ENCODE measurements around the gene ACTR1A. TPM values are rescaled to one million over a fixed set of nuclear protein-coding genes. Genes with fewer than 3 reads are reported as not detected.

Gene ACTR1A
- total and polyA plus RNA-seq, 9 of the 15 experiments (the other 6 are each of a cell fraction or from before 2014, with no cell fraction given), result 36.3 to 77.2 (median 49.6) TPM

GRCh38 chr10:102450374-102451104 lies 52.0 kb downstream of the ACTR1A start (continued):
- TF ChIP-seq, protein P1, sequence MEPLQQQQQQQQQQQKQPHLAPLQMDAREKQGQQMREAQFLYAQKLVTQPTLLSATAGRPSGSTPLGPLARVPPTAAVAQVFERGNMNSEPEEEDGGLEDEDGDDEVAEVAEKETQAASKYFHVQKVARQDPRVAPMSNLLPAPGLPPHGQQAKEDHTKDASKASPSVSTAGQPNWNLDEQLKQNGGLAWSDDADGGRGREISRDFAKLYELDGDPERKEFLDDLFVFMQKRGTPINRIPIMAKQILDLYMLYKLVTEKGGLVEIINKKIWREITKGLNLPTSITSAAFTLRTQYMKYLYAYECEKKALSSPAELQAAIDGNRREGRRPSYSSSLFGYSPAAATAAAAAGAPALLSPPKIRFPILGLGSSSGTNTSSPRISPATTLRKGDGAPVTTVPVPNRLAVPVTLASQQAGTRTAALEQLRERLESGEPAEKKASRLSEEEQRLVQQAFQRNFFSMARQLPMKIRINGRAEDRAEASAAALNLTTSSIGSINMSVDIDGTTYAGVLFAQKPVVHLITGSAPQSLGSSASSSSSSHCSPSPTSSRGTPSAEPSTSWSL (CRISPR knock-in tag; IDR thresholded peaks at IDR 0.05; ENCODE audit: borderline replicate concordance), result no peak
- no peak for TF ChIP-seq KLF1 (tag; IDR thresholded peaks at IDR 0.05)
- peak; percentile 81; the same call in 1 of the 2 replicates for TF ChIP-seq E2F1 (CRISPR knock-in tag; IDR thresholded peaks at IDR 0.05)
- TF ChIP-seq U2AF2 (optimal IDR thresholded peaks at IDR 0.05; ENCODE audit: low read depth, low read length), result no peak
- no peak for TF ChIP-seq BDP1 (IDR thresholded peaks at IDR 0.05; ENCODE audit: insufficient read depth, insufficient read length)
- TF ChIP-seq, protein P2, sequence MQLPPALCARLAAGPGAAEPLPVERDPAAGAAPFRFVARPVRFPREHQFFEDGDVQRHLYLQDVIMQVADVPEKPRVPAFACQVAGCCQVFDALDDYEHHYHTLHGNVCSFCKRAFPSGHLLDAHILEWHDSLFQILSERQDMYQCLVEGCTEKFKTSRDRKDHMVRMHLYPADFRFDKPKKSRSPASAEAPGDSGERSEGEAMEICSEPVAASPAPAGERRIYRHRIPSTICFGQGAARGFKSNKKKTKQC (CRISPR knock-in tag; IDR thresholded peaks at IDR 0.05), result no peak
- no peak for TF ChIP-seq ARHGAP35 (IDR thresholded peaks at IDR 0.05; ENCODE audit: partially characterized antibody)
- TF ChIP-seq HNRNPLL (IDR thresholded peaks at IDR 0.05; ENCODE audit: low read depth, low read length, poor library complexity, severe bottlenecking), result peak; percentile 36
- TF ChIP-seq CTBP1 (IDR thresholded peaks at IDR 0.05; ENCODE audit: borderline replicate concordance), result peak; percentile 89; the same call in 1 of the 2 replicates
- TF ChIP-seq POLR3A (IDR thresholded peaks at IDR 0.05; ENCODE audit: borderline replicate concordance, extremely low read depth, insufficient read depth, insufficient read length), result no peak
- TF ChIP-seq ZNF143 (CRISPR knock-in tag; IDR thresholded peaks at IDR 0.05), result no peak
- TF ChIP-seq, protein P3, sequence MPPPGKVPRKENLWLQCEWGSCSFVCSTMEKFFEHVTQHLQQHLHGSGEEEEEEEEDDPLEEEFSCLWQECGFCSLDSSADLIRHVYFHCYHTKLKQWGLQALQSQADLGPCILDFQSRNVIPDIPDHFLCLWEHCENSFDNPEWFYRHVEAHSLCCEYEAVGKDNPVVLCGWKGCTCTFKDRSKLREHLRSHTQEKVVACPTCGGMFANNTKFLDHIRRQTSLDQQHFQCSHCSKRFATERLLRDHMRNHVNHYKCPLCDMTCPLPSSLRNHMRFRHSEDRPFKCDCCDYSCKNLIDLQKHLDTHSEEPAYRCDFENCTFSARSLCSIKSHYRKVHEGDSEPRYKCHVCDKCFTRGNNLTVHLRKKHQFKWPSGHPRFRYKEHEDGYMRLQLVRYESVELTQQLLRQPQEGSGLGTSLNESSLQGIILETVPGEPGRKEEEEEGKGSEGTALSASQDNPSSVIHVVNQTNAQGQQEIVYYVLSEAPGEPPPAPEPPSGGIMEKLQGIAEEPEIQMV (tag; conservative IDR thresholded peaks at IDR 0.05; ENCODE audit: low read depth), result no peak
- TF ChIP-seq ZNF551 (CRISPR knock-in tag; IDR thresholded peaks at IDR 0.05), result no peak
- TF ChIP-seq ZFX (CRISPR knock-in tag; IDR thresholded peaks at IDR 0.05), result peak; percentile 69
- no peak for TF ChIP-seq FOXA1 (IDR thresholded peaks at IDR 0.05; ENCODE audit: borderline replicate concordance)
- TF ChIP-seq AFF4 (CRISPR knock-in tag; IDR thresholded peaks at IDR 0.05), result peak; percentile 44
- 0 out of 2 replicates have a peak, but pooled peaks have one; percentile 12 for TF ChIP-seq RNF2 (IDR thresholded peaks at IDR 0.05)
- peak; percentile 23; the same call in 1 of the 2 replicates for TF ChIP-seq ZC3H4 (CRISPR knock-in tag; IDR thresholded peaks at IDR 0.05; ENCODE audit: borderline replicate concordance)
- TF ChIP-seq GABPA (tag; conservative IDR thresholded peaks at IDR 0.05; ENCODE audit: low read depth), result peak; percentile 49
